HepG2 (cell line): ENCODE results near the gene TRIM69. TPM values are rescaled to one million over a fixed set of nuclear protein-coding genes. Genes with fewer than 3 reads are reported as not detected.

Source experiments
- ATAD3A ChIP-seq: sonication (generic); formaldehyde crosslinking; IDR thresholded peaks from 2 replicates; pipeline ENCODE4 v1.4.0; 2020; ENCODE audit warnings: missing genetic modification reagents
- ATF3 ChIP-seq: sonication (generic); formaldehyde crosslinking; IDR thresholded peaks from 2 replicates; pipeline ENCODE4 v1.4.0; 2020; ENCODE audit warnings: missing genetic modification reagents
- ATF4 ChIP-seq, 2 experiments: fragments of 450-650 bp in 1 of 2; sonication (generic) in 1 of 2; formaldehyde crosslinking; IDR thresholded peaks; 2 replicates each; pipeline versions ENCODE4 v1.5.0 to v1.8.0; 2020 to 2022; ENCODE audit warnings: mild to moderate bottlenecking in 1 of 2, missing genetic modification reagents in 1 of 2
- EED ChIP-seq: sonication (generic); formaldehyde crosslinking; IDR thresholded peaks from 2 replicates; pipeline ENCODE4 v1.5.0; 2020; ENCODE audit warnings: mild to moderate bottlenecking, missing genetic modification reagents
- FOSL1 ChIP-seq: sonication (generic); formaldehyde crosslinking; IDR thresholded peaks from 2 replicates; pipeline ENCODE4 v1.9.0; 2021; ENCODE audit warnings: missing genetic modification reagents, borderline replicate concordance
- GFI1 ChIP-seq: sonication (generic); formaldehyde crosslinking; IDR thresholded peaks from 2 replicates; pipeline ENCODE4 v1.5.0; 2020; ENCODE audit warnings: missing genetic modification reagents, mild to moderate bottlenecking, borderline replicate concordance
- HDAC2 ChIP-seq: sonication (generic); formaldehyde crosslinking; IDR thresholded peaks from 2 replicates; pipeline ENCODE4 v1.4.0; 2020; ENCODE audit warnings: missing genetic modification reagents
- HMGXB3 ChIP-seq: sonication (generic); formaldehyde crosslinking; IDR thresholded peaks from 2 replicates; pipeline ENCODE4 v1.4.0; 2020; ENCODE audit warnings: missing genetic modification reagents, borderline replicate concordance
- LCORL ChIP-seq, 2 experiments: fragments of 450-650 bp in 1 of 2; sonication (generic) in 1 of 2; formaldehyde crosslinking in 1 of 2; IDR thresholded peaks; 2 replicates each; pipeline versions ENCODE4 v1.5.0 to v1.6.1; 2017 to 2020; ENCODE audit warnings: antibody characterized with exemption in 1 of 2, missing genetic modification reagents in 1 of 2
- PLSCR1 ChIP-seq: sonication (generic); formaldehyde crosslinking; IDR thresholded peaks from 2 replicates; pipeline ENCODE4 v1.5.0; 2020; ENCODE audit warnings: missing genetic modification reagents, mild to moderate bottlenecking, borderline replicate concordance
- RXRB ChIP-seq: IDR thresholded peaks from 2 replicates; pipeline ENCODE4 v1.6.1; 2016; ENCODE audit warnings: borderline replicate concordance, missing genetic modification reagents, missing compliant biosample characterization
- SALL1 ChIP-seq: sonication (generic); formaldehyde crosslinking; IDR thresholded peaks from 2 replicates; pipeline ENCODE4 v1.8.0; 2022; ENCODE audit warnings: mild to moderate bottlenecking, missing genetic modification reagents
- XRCC5 ChIP-seq: fragments of 200-400 bp; formaldehyde crosslinking; optimal IDR thresholded peaks from 2 replicates; pipeline ENCODE3; 2017; ENCODE audit warnings: mild to moderate bottlenecking, low read length
- ZBTB39 ChIP-seq: sonication (generic); formaldehyde crosslinking; IDR thresholded peaks from 2 replicates; pipeline ENCODE4 v1.5.0; 2020; ENCODE audit warnings: missing genetic modification reagents
- ZFP37 ChIP-seq: sonication (generic); formaldehyde crosslinking; IDR thresholded peaks from 2 replicates; pipeline ENCODE4 v1.4.0; 2020; ENCODE audit warnings: missing genetic modification reagents, borderline replicate concordance
- ZNF597 ChIP-seq: sonication (generic); formaldehyde crosslinking; IDR thresholded peaks from 2 replicates; pipeline ENCODE4 v1.5.0; 2020; ENCODE audit warnings: missing genetic modification reagents
- ZNF616 ChIP-seq: sonication (generic); formaldehyde crosslinking; IDR thresholded peaks from 2 replicates; pipeline ENCODE4 v1.5.0; 2020; ENCODE audit warnings: low read depth, mild to moderate bottlenecking, missing genetic modification reagents
- ZSCAN30 ChIP-seq: sonication (generic); formaldehyde crosslinking; IDR thresholded peaks from 2 replicates; pipeline ENCODE4 v1.5.0; 2020; ENCODE audit warnings: mild to moderate bottlenecking, missing genetic modification reagents
- polyA plus RNA-seq, 8 experiments: library from polyadenylated mRNA; depleted of rRNA in 3 of 8; stranded (reverse) in 7 of 8; unstranded in 1 of 8; fragments of >200 nt; fragmentation: Illumina TruSeq in 4 of 8; extraction: Trizol in 4 of 8; gene quantifications; 2 replicates each; pipeline versions ENCODE4 v1.2.1 to v1.2.3, GENCODE V29; 2011 to 2016; ENCODE audit warnings: low read depth in 4 of 8, missing spikeins in 1 of 8, mixed read lengths in 1 of 8; ENCODE audit not compliant: insufficient read depth in 1 of 8
- total RNA-seq, 5 experiments: library from RNA; depleted of rRNA; stranded (reverse); fragments of >200 nt; fragmentation: Illumina TruSeq; extraction: Trizol; gene quantifications; 2 replicates each; pipeline ENCODE4 v1.2.3, GENCODE V29; 2016; ENCODE audit warnings: low read depth in 1 of 5

TRIM69 gene
- total and polyA plus RNA-seq, 2 of the 13 experiments (the other 11 are each of a cell fraction or from before 2014, with no cell fraction given) = 2.6 to 3.2 TPM

- TF ChIP-seq SALL1 (CRISPR knock-in tag) (peak; percentile 42), RXRB (CRISPR knock-in tag) (peak; percentile 45; the same call in 1 of the 2 replicates), ZNF616 (CRISPR knock-in tag) (no peak), ZSCAN30 (no peak), ZNF597 (no peak), GFI1 (CRISPR knock-in tag) (no peak), LCORL (IDR thresholded peaks at IDR 0.05) (no peak), LCORL (CRISPR knock-in tag; IDR thresholded peaks at IDR 0.05) (0 out of 2 replicates have a peak, but pooled peaks have one; percentile 54), PLSCR1 (CRISPR knock-in tag) (no peak), ZFP37 (CRISPR knock-in tag) (no peak), FOSL1 (CRISPR knock-in tag) (peak; percentile 77; the same call in 1 of the 2 replicates), ATF4 (CRISPR knock-in tag; IDR thresholded peaks at IDR 0.05) (peak in 1 of 2 experiments; percentile 84; a peak in 2 of 4 replicates), HMGXB3 (0 out of 2 replicates have a peak, but pooled peaks have one; percentile 6), ATF3 (CRISPR knock-in tag) (peak; percentile 84), HDAC2 (CRISPR knock-in tag) (0 out of 2 replicates have a peak, but pooled peaks have one; percentile 34), EED (CRISPR knock-in tag) (no peak), ATAD3A (no peak), ZBTB39 (no peak), XRCC5 (peak; percentile 52)
These were observed 9.5 kb upstream of the TRIM69 start (continued) for GRCh38 chr15:44726568-44727484.
